Breast epithelium (tissue), 4 donors: ENCODE measurements around the gene LRRK1. TPM values are rescaled to one million over a fixed set of nuclear protein-coding genes. Genes with fewer than 3 reads are reported as not detected.

Source experiments
- DNase-seq, 2 donors: peaks; one replicate each; pipeline ENCODE4 v3.0.0-alpha.2; 2019; ENCODE audit warnings: low spot score in 2 of 2
- H3K27ac ChIP-seq, 2 donors: fragments of 200-600 bp; sonication (generic) in 1 of 2; one replicate each; pipeline ENCODE4 v1.5.1; 2016 to 2019; ENCODE audit warnings: mild to moderate bottlenecking in 1 of 2
- H3K27me3 ChIP-seq, 2 donors: fragments of 200-600 bp; sonication (generic) in 1 of 2; one replicate each; pipeline versions ENCODE4 v1.5.1 to v1.6.0; 2017 to 2019; ENCODE audit warnings: control low read depth in 1 of 2, mild to moderate bottlenecking in 1 of 2
- H3K36me3 ChIP-seq: fragments of 200-600 bp; one replicate; pipeline ENCODE4 v1.5.1; 2019
- H3K4me1 ChIP-seq, 2 donors: fragments of 200-600 bp; sonication (generic); one replicate each; pipeline ENCODE4 v1.5.1; 2016 to 2019; ENCODE audit warnings: control low read depth in 1 of 2
- H3K4me3 ChIP-seq, 3 donors: fragments of 200-600 bp; sonication (generic); 1 replicate in 2 of 3; 2 replicates in 1 of 3; pipeline ENCODE4 v1.5.1; 2016 to 2019; ENCODE audit warnings: mild to moderate bottlenecking in 3 of 3, moderate library complexity in 2 of 3
- H3K9me3 ChIP-seq, 2 donors: fragments of 200-600 bp; sonication (generic) in 1 of 2; one replicate each; pipeline ENCODE4 v1.5.1; 2016 to 2019; ENCODE audit warnings: control low read depth in 1 of 2
- POLR2A ChIP-seq: fragments of 450-650 bp; IDR thresholded peaks from one replicate; pipeline ENCODE4 v1.6.1; 2016; ENCODE audit warnings: antibody characterized with exemption, mild to moderate bottlenecking, moderate library complexity
- POLR2AphosphoS5 ChIP-seq, 3 donors: sonication (generic); formaldehyde crosslinking; IDR thresholded peaks; one replicate each; pipeline ENCODE4 v1.6.1; 2017; ENCODE audit warnings: antibody characterized with exemption in 3 of 3
- intact Hi-C: fragments of 100-400 bp; cut with DNase I; formaldehyde crosslinking; loops from one replicate; pipeline ENCODE4 v1.15.1; 2023; ENCODE audit warnings: low total_unique reads
- total RNA-seq, 3 donors: library from RNA; depleted of rRNA; stranded (reverse); fragments of >200 nt; gene quantifications; one replicate each; pipeline ENCODE4 v1.1.0, GENCODE V29; 2016
- TF ChIP-seq, protein P1 (sequence below), 3 donors: fragments of 450-650 bp; IDR thresholded peaks; one replicate each; pipeline ENCODE4 v1.5.1; 2016 to 2017; ENCODE audit warnings: antibody characterized with exemption in 3 of 3, mild to moderate bottlenecking in 3 of 3, moderate library complexity in 3 of 3

The LRRK1 gene
- total RNA-seq, 3 donors from 2014 or later, result 10.1 to 18.7 (median 14.4) TPM

DNA sequence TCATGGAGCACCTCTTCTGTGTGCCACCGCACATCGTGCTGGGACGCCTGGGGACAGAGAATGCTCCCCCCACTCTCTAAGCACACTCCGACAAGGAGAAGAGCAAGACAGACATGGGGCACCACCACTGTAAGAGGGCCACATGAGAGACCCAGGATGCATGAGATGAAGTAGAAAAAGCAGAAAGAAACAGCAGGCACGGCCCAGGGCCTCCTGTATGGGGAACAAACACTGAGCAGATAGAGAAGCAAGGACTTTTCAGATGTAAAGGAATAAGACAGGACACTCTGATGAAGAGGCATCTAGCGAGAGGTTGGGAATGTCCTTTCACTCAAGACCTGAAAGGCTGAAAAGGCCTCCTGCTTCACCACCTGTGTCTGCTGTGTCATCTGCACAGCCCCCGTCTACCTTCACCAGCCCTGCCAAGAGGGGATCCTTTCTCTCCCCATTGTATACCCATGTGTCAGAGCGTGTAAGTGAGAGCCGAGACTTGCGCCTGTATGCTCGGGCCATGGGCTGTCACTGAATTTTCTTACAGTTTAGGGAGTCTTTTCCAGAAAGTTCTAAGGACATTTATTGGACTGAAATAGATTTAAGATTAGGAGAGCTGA, 125.6 kb downstream of the LRRK1 start:
- intact Hi-C loops, result no loop called here
- TF ChIP-seq POLR2AphosphoS5 (IDR thresholded peaks at IDR 0.05) (no peak), POLR2A (no peak)
- TF ChIP-seq, protein P1, sequence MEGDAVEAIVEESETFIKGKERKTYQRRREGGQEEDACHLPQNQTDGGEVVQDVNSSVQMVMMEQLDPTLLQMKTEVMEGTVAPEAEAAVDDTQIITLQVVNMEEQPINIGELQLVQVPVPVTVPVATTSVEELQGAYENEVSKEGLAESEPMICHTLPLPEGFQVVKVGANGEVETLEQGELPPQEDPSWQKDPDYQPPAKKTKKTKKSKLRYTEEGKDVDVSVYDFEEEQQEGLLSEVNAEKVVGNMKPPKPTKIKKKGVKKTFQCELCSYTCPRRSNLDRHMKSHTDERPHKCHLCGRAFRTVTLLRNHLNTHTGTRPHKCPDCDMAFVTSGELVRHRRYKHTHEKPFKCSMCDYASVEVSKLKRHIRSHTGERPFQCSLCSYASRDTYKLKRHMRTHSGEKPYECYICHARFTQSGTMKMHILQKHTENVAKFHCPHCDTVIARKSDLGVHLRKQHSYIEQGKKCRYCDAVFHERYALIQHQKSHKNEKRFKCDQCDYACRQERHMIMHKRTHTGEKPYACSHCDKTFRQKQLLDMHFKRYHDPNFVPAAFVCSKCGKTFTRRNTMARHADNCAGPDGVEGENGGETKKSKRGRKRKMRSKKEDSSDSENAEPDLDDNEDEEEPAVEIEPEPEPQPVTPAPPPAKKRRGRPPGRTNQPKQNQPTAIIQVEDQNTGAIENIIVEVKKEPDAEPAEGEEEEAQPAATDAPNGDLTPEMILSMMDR (IDR thresholded peaks at IDR 0.05), result no peak
- Histone ChIP-seq H3K27me3 (no peaks in the 10 kb centered on the region), H3K27ac (no peak overlapping the region), H3K9me3 (no peaks in the 10 kb centered on the region), H3K4me1 (no peaks in the 10 kb centered on the region), H3K4me3 (no peak overlapping the region), H3K36me3 (no peaks in the 10 kb centered on the region)
- DNase-seq, result no peak

DNA sequence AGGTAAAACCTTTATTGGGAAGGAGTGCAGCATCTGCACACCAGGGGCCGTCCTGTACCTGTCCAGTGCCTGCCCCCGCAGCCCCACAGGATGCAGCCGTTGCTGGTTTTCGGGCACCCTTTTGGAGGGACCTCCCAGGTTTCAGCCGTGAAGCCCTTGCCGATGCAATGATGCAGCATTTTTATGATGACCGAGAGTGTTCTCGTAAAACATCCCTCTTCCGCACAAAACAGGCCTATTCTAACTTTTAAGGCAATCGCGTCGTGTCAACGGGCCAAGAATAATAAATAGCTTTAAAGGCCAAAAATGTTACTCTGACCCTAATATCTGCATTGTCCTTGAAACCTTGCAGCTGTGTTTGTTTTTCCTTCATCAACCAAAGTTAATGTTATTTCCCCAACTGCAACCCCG, 126.1 kb downstream of the LRRK1 start:
- no peak for TF ChIP-seq POLR2AphosphoS5 (IDR thresholded peaks at IDR 0.05)
- TF ChIP-seq, protein P1 (IDR thresholded peaks at IDR 0.05), result no peak
- TF ChIP-seq POLR2A, result no peak
- H3K9me3 ChIP-seq, result no peaks in the 10 kb centered on the region
- H3K36me3 ChIP-seq, result no peaks in the 10 kb centered on the region
- no peaks in the 10 kb centered on the region for H3K4me1 ChIP-seq
- no peaks in the 10 kb centered on the region for H3K27me3 ChIP-seq
- no peak overlapping the region for H3K27ac ChIP-seq
- no peak for DNase-seq
- intact Hi-C loops, result no loop called here
- H3K4me3 ChIP-seq, result no peak overlapping the region

GRCh38 chr15:101045835-101046691, 126.9 kb downstream of the LRRK1 start:
- H3K27ac ChIP-seq, result no peak overlapping the region
- TF ChIP-seq, protein P1 (IDR thresholded peaks at IDR 0.05), result no peak
- TF ChIP-seq POLR2A, result no peak
- TF ChIP-seq POLR2AphosphoS5 (IDR thresholded peaks at IDR 0.05), result no peak
- DNase-seq, result peak in 1 of 2 donors; percentile 41

DNA sequence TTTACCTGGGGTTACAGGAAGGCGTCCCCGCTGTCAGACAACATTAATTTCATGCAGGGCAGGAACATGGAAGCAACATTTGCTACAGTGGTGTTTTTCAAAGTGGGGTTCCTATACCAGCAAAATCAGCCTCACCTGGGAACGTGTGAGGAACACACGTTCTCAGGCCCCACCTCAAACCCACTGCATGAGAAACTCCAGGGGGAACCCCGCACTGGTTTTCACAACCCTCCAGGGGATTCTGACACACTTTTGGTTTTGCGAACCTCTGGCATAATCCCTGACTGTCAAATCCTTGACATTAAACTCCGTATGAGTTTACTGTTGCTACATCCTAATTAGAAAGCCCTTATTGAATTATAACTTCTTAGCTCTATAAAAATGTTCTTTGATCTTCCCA, 127.7 kb downstream of the LRRK1 start:
- Histone ChIP-seq H3K9me3 (no peaks in the 10 kb centered on the region), H3K4me3 (no peak overlapping the region), H3K4me1 (no peaks in the 10 kb centered on the region), H3K36me3 (no peaks in the 10 kb centered on the region), H3K27ac (no peak overlapping the region), H3K27me3 (no peaks in the 10 kb centered on the region)
- DNase-seq, result peak in 1 of 2 donors; percentile 46
- TF ChIP-seq POLR2AphosphoS5 (IDR thresholded peaks at IDR 0.05) (no peak), POLR2A (no peak)
- TF ChIP-seq, protein P1 (IDR thresholded peaks at IDR 0.05), result no peak
- intact Hi-C loops, result no loop called here

More at GRCh38 chr15:101045835-101046691, 126.9 kb downstream of the LRRK1 start:
- Histone ChIP-seq H3K4me1 (no peaks in the 10 kb centered on the region), H3K4me3 (no peak overlapping the region), H3K9me3 (no peaks in the 10 kb centered on the region), H3K36me3 (no peaks in the 10 kb centered on the region), H3K27me3 (no peaks in the 10 kb centered on the region)
- intact Hi-C loops, result no loop called here

GRCh38 chr15:101047301-101047781, 128.2 kb downstream of the LRRK1 start:
- no peaks in the 10 kb centered on the region for H3K4me1 ChIP-seq
- no peaks in the 10 kb centered on the region for H3K36me3 ChIP-seq
- no peak for TF ChIP-seq POLR2A
- TF ChIP-seq POLR2AphosphoS5 (IDR thresholded peaks at IDR 0.05), result no peak
- TF ChIP-seq, protein P1 (IDR thresholded peaks at IDR 0.05), result no peak
- no peak overlapping the region for H3K4me3 ChIP-seq
- H3K9me3 ChIP-seq, result no peaks in the 10 kb centered on the region
- intact Hi-C loops, result no loop called here
- H3K27me3 ChIP-seq, result no peaks in the 10 kb centered on the region
- DNase-seq, result peak in 1 of 2 donors; percentile 44
- no peak overlapping the region for H3K27ac ChIP-seq
